AG04450 (cell line): Measurements from ENCODE around the gene PSME2. TPM values are rescaled to one million over a fixed set of nuclear protein-coding genes. Genes with fewer than 3 reads are reported as not detected.
"Not testable (repeated sequence)": the region's sequence is repeated elsewhere in the genome, so short reads cannot be mapped to it uniquely, and the experiment has no call there.

Experiments
- CTCF ChIA-PET: fragments of 300-600, 350-600 bp; formaldehyde crosslinking; extraction: SDS; loops from one replicate; lab custom pipeline; 2022; ENCODE audit warnings: antibody characterized with exemption, inconsistent platforms; lab: Charles Lee
- POLR2A ChIA-PET: fragments of 350-600 bp; formaldehyde crosslinking; extraction: SDS; loops from one replicate; lab custom pipeline; 2021; ENCODE audit warnings: antibody characterized with exemption, inconsistent platforms; lab: Yijun Ruan, JAX
- DNase-seq: peaks from one replicate; pipeline ENCODE4 v3.0.0-alpha.2; 2011; ENCODE audit warnings: low read depth, low spot score
- H3K27ac ChIP-seq: one replicate; pipeline ENCODE4 v1.5.1; 2012; ENCODE audit warnings: low read depth, low read length, control low read depth
- H3K27me3 ChIP-seq: one replicate; pipeline ENCODE4 v1.6.0; 2012; ENCODE audit warnings: low read length; ENCODE audit not compliant: control insufficient read depth, insufficient read depth
- H3K4me3 ChIP-seq: 2 replicates; pipeline ENCODE4 v1.5.1; 2011; ENCODE audit warnings: mild to moderate bottlenecking, low read depth, low read length, control low read depth
- H3K9me3 ChIP-seq: 2 replicates; pipeline ENCODE4 v1.5.1; 2012; ENCODE audit warnings: low read length; ENCODE audit not compliant: control insufficient read depth, insufficient read depth
- polyA plus RNA-seq: library from polyadenylated mRNA; depleted of rRNA; stranded (reverse); fragments of >200 nt; gene quantifications from 2 replicates; pipeline ENCODE4 v1.2.3, GENCODE V29; 2011
- TF ChIP-seq, protein P1 (sequence below): IDR thresholded peaks from 2 replicates; pipeline ENCODE4 v1.5.1; 2011; ENCODE audit warnings: low read depth, low read length, control low read depth, inconsistent platforms

The PSME2 gene
- polyA plus RNA-seq, 1 experiment: 191 TPM

DNA sequence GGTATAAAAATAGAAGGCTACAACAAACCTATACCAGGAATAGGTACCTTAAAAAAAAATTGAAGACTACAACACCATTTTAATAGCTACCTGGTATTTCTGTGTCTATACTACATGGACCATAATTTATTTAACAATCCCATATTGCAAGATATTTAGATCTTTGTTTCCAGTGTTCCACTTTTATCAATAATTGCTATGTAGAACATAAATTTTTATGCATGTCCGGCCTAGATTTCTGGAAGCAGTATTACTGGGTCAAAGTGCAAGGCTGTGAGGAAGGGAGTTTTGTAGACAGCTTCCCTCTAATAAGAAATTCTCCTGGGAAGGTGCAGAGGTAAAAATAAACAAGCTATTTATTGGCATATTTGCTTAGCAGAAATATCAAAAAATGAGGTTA lies 35.9 kb downstream of the PSME2 start:
- TF ChIP-seq, protein P1, sequence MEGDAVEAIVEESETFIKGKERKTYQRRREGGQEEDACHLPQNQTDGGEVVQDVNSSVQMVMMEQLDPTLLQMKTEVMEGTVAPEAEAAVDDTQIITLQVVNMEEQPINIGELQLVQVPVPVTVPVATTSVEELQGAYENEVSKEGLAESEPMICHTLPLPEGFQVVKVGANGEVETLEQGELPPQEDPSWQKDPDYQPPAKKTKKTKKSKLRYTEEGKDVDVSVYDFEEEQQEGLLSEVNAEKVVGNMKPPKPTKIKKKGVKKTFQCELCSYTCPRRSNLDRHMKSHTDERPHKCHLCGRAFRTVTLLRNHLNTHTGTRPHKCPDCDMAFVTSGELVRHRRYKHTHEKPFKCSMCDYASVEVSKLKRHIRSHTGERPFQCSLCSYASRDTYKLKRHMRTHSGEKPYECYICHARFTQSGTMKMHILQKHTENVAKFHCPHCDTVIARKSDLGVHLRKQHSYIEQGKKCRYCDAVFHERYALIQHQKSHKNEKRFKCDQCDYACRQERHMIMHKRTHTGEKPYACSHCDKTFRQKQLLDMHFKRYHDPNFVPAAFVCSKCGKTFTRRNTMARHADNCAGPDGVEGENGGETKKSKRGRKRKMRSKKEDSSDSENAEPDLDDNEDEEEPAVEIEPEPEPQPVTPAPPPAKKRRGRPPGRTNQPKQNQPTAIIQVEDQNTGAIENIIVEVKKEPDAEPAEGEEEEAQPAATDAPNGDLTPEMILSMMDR: no peak
- CTCF ChIA-PET: interaction anchor here (0.9 to 10.7 kb wide), 10 partner anchors 15 to 197 kb away, joined by 3 to 212 read pairs (median 7); partner anchors contain the start of genes CARMIL3, CIDEB, IRF9 and PCK2
- Histone ChIP-seq H3K9me3 (no peaks in the 10 kb centered on the region), H3K27ac (no peak overlapping the region), H3K4me3 (no peak overlapping the region), H3K27me3 (no peaks in the 10 kb centered on the region)
- POLR2A ChIA-PET: no interaction called here
- no peak for DNase-seq

DNA sequence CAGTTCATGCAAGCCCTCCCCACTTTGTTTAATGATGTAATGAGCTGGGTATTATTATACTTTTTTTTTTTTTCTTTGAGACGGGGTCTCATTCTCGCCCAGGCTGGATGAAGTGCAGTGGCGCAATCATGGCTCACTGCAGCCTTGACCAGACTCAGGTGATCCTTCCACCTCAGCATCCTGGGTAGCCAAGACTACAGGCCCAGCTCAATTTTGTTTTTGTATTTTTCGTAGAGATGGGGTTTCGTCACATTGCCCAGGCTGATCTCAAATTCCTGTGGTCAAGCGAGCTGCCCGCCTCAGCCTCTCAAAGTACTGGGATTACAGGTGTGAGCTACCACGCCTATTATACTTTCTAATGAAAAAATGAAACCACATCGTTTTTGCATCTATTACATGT lies 36.4 kb downstream of the PSME2 start:
- DNase-seq: no peak
- POLR2A ChIA-PET: interaction anchor here (0.7 to 2.0 kb wide), 3 partner anchors 16 to 85 kb away, joined by 3 to 6 read pairs (median 3); partner anchors contain the start of genes PCK2 and TM9SF1
- H3K4me3 ChIP-seq: no peak overlapping the region
- H3K27ac ChIP-seq: no peak overlapping the region
- no peaks in the 10 kb centered on the region for H3K9me3 ChIP-seq
- no peaks in the 10 kb centered on the region for H3K27me3 ChIP-seq
- CTCF ChIA-PET: interaction anchor here (0.7 to 10.7 kb wide), 11 partner anchors 15 to 332 kb away, joined by 3 to 212 read pairs (median 5); partner anchors contain the start of genes CARMIL3, CIDEB, IRF9 and PCK2
- TF ChIP-seq, protein P1: no peak

DNA sequence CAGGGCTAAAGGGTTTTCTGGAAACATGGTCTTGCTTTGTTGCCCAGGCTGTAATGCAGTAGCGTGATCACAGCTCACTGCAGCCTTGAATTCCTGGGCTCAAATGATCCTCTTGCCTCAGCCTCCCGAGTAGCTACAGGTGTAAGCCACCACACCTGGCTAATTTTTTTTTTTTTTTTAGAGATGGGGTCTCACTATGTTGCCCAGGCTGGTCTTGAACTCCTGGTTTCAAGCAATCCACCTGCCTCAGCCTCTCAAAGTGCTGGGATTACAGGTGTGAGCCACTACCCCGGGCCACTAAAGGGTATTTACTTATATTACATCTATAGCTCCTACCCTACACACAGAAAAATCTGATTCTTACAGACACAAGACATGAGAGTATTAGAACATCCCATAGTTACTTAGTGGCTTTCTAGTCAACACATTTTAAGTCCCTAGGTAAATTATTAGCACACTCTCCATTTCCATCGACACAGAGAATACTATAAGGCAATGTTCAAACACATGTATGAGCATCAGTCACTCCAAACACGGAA lies 38.0 kb downstream of the PSME2 start:
- Histone ChIP-seq H3K27ac (no peak overlapping the region), H3K9me3 (peaks cover 3% of the 10 kb centered on the region), H3K4me3 (no peak overlapping the region), H3K27me3 (no peaks in the 10 kb centered on the region)
- no peak for DNase-seq
- TF ChIP-seq, protein P1: no peak
- POLR2A ChIA-PET: interaction anchor here (1.1 to 2.0 kb wide), 4 partner anchors 13 to 50 kb away, joined by 3 to 9 read pairs (median 4); partner anchors contain the start of genes EMC9 and PCK2
- CTCF ChIA-PET: interaction anchor here (0.6 to 10.7 kb wide), 38 partner anchors 8 to 1169 kb away, joined by 3 to 212 read pairs (median 4); partner anchors contain the start of genes CARMIL3, CIDEB, DHRS4L2 and EMC9

DNA sequence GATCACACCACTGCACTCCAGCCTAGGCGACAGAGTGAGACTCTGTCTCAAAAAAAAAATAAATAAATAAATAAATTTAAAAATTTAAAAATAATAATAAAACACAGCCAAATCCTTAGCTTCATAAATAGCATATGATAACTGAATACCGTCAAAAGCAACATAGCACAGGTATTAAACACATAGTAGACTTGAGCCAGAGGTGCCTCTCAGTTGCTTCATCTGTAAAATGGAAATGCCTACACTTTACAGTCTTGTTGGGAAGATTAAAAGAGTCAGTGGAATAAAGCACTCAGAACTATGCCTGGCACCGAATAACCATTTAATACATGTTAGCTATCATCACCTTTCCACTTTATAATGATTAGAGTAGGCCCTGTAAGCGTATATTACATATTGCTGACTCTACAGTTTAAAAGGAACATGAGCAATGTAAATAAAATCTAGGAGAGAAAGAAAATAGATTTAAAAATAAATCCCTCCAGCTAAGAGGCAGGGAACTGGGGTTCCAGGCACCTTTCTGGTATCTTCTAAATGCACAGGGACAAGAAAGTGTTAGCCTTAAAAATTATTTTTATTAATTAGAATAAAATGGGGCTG lies 39.6 kb downstream of the PSME2 start:
- POLR2A ChIA-PET: no interaction called here

DNA sequence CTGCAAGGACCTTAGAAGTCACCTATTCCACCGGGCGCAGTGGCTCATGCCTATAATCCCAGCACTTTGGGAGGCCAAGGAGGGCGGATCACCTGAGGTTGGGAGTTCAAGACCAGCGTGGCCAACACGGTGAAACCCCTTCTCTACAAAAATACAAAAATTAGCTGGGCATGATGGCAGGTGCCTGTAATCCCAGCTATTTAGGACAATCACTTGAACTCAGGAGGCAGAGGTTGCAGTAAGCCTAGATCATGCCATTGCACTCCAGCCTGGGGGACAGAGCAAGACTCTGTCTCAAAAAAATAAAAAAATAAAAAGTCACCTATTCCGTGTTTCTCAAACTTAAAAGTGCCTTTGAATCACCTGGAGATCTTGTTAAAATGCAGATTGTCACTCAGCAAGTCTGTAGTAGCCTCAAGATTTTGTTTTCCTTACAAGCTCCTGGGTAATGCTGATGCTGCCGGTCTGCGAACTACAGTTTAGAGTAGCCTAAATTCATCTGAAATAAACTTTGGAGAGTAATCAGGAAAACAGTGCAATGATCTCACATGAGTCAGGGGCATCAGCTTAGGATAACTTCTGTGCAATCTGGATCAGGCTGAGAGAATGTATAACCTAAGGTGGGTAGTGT lies 40.7 kb downstream of the PSME2 start:
- H3K4me3 ChIP-seq, H3K9me3 ChIP-seq, H3K27me3 ChIP-seq, DNase-seq, H3K27ac ChIP-seq: not testable (repeated sequence)
- ChIA-PET POLR2A (interaction anchor here (1.0 to 1.2 kb wide), 2 partner anchors 9 to 10 kb away, joined by 3 read pairs; partner anchors contain the start of genes DCAF11 and NRL), CTCF (interaction anchor here (1.2 to 10.7 kb wide), 4 partner anchors 9 to 48 kb away, joined by 4 to 212 read pairs (median 100); partner anchors contain the start of genes DCAF11, NRL and PCK2)

More for the DNA sequence above, 39.6 kb downstream of the PSME2 start:
- CTCF ChIA-PET: interaction anchor here (0.6 to 10.7 kb wide), 11 partner anchors 8 to 201 kb away, joined by 3 to 212 read pairs (median 4); partner anchors contain the start of genes CIDEB, DCAF11, EMC9 and IRF9
- no peak overlapping the region for H3K4me3 ChIP-seq
- TF ChIP-seq, protein P1: no peak
- DNase-seq: no peak
- H3K9me3 ChIP-seq: peaks cover 4% of the 10 kb centered on the region
- H3K27ac ChIP-seq: no peak overlapping the region
- H3K27me3 ChIP-seq: no peaks in the 10 kb centered on the region
